ENCODE results near the gene DDX56. TPM values are rescaled to one million over a fixed set of nuclear protein-coding genes. Genes with fewer than 3 reads are reported as not detected.

DDX56 gene
- polyA plus RNA-seq, 2 donors: 50.1 to 84.0 TPM

- no peaks in the 10 kb centered on the region for H3K27me3 ChIP-seq (ENCODE audit: control insufficient read depth in 1 of 2, insufficient read depth in 2 of 2, low read length in 2 of 2)
- no peak overlapping the region for H3K27ac ChIP-seq (ENCODE audit: low read depth in 2 of 2, low read length in 1 of 2)
- WGBS, 2 donors: 78 to 86% methylated on average over 3 of the region's 3 CpGs
- no peaks in the 10 kb centered on the region for H3K9me3 ChIP-seq (ENCODE audit: control insufficient read depth in 2 of 2, insufficient read depth in 1 of 2, low read depth in 1 of 2, low read length in 1 of 2)
- peaks cover 0 to 5% of the 10 kb centered on the region in 2 donors for H3K4me1 ChIP-seq (ENCODE audit: control insufficient read depth in 2 of 2, insufficient read depth in 2 of 2, low read length in 1 of 2)
- H3K36me3 ChIP-seq (ENCODE audit: control insufficient read depth in 2 of 2, insufficient read depth in 2 of 2, low read length in 1 of 2): no peaks in the 10 kb centered on the region
- H3K4me3 ChIP-seq (ENCODE audit: low read depth in 1 of 2, low read length in 2 of 2): no peak overlapping the region
These were observed 24.8 kb downstream of the DDX56 start for GRCh38 chr7:44548893-44549292.

- Histone ChIP-seq H3K27ac (ENCODE audit: low read depth in 2 of 2, low read length in 1 of 2) (no peak overlapping the region), H3K4me1 (ENCODE audit: control insufficient read depth in 2 of 2, insufficient read depth in 2 of 2, low read length in 1 of 2) (peaks cover 0 to 10% of the 10 kb centered on the region in 2 donors), H3K36me3 (ENCODE audit: control insufficient read depth in 2 of 2, insufficient read depth in 2 of 2, low read length in 1 of 2) (no peaks in the 10 kb centered on the region), H3K4me3 (ENCODE audit: low read depth in 1 of 2, low read length in 2 of 2) (no peak overlapping the region), H3K27me3 (ENCODE audit: control insufficient read depth in 1 of 2, insufficient read depth in 2 of 2, low read length in 2 of 2) (no peaks in the 10 kb centered on the region), H3K9me3 (ENCODE audit: control insufficient read depth in 2 of 2, insufficient read depth in 1 of 2, low read depth in 1 of 2, low read length in 1 of 2) (no peaks in the 10 kb centered on the region)
- WGBS, 2 donors: 28 to 31% methylated on average over 6 of the region's 6 CpGs
These were observed 26.0 kb downstream of the DDX56 start for GRCh38 chr7:44547536-44548231.

- WGBS, 2 donors: 86 to 92% methylated on average over 6 of the region's 6 CpGs
- Histone ChIP-seq H3K27ac (ENCODE audit: low read depth in 2 of 2, low read length in 1 of 2) (peak overlapping the region in 1 of 2 donors; percentile 83), H3K4me1 (ENCODE audit: control insufficient read depth in 2 of 2, insufficient read depth in 2 of 2, low read length in 1 of 2) (peaks cover 0 to 25% of the 10 kb centered on the region in 2 donors), H3K4me3 (ENCODE audit: low read depth in 1 of 2, low read length in 2 of 2) (no peak overlapping the region), H3K36me3 (ENCODE audit: control insufficient read depth in 2 of 2, insufficient read depth in 2 of 2, low read length in 1 of 2) (no peaks in the 10 kb centered on the region), H3K27me3 (ENCODE audit: control insufficient read depth in 1 of 2, insufficient read depth in 2 of 2, low read length in 2 of 2) (no peaks in the 10 kb centered on the region), H3K9me3 (ENCODE audit: control insufficient read depth in 2 of 2, insufficient read depth in 1 of 2, low read depth in 1 of 2, low read length in 1 of 2) (peaks cover 0 to 2% of the 10 kb centered on the region in 2 donors)
These were observed 31.7 kb downstream of the DDX56 start for GRCh38 chr7:44541876-44542610.

GRCh38 chr7:44541028-44541869 lies 32.5 kb downstream of the DDX56 start, which contains the start of gene NPC1L1:
Gene NPC1L1 (minus strand): TSS chr7:44541330. CDS start chr7:44541259, 71 bp downstream.
- no peak within 1 kb of the TSS for H3K27ac ChIP-seq (ENCODE audit: low read depth in 2 of 2, low read length in 1 of 2)
- peaks cover 0 to 25% of the 10 kb centered on the region in 2 donors for H3K4me1 ChIP-seq (ENCODE audit: control insufficient read depth in 2 of 2, insufficient read depth in 2 of 2, low read length in 1 of 2)
- H3K9me3 ChIP-seq (ENCODE audit: control insufficient read depth in 2 of 2, insufficient read depth in 1 of 2, low read depth in 1 of 2, low read length in 1 of 2): peaks cover 0 to 2% of the 10 kb centered on the region in 2 donors
- no peaks in the 10 kb centered on the region for H3K36me3 ChIP-seq (ENCODE audit: control insufficient read depth in 2 of 2, insufficient read depth in 2 of 2, low read length in 1 of 2)
- WGBS, 2 donors: 80 to 87% methylated on average over 20 of the region's 20 CpGs
- H3K4me3 ChIP-seq (ENCODE audit: low read depth in 1 of 2, low read length in 2 of 2): no peak within 1 kb of the TSS
- no peaks in the 10 kb centered on the region for H3K27me3 ChIP-seq (ENCODE audit: control insufficient read depth in 1 of 2, insufficient read depth in 2 of 2, low read length in 2 of 2)

GRCh38 chr7:44540592-44541027 lies 33.1 kb downstream of the DDX56 start:
- Histone ChIP-seq H3K27ac (ENCODE audit: low read depth in 2 of 2, low read length in 1 of 2) (no peak overlapping the region), H3K27me3 (ENCODE audit: control insufficient read depth in 1 of 2, insufficient read depth in 2 of 2, low read length in 2 of 2) (no peaks in the 10 kb centered on the region), H3K9me3 (ENCODE audit: control insufficient read depth in 2 of 2, insufficient read depth in 1 of 2, low read depth in 1 of 2, low read length in 1 of 2) (peaks cover 0 to 2% of the 10 kb centered on the region in 2 donors), H3K36me3 (ENCODE audit: control insufficient read depth in 2 of 2, insufficient read depth in 2 of 2, low read length in 1 of 2) (no peaks in the 10 kb centered on the region), H3K4me1 (ENCODE audit: control insufficient read depth in 2 of 2, insufficient read depth in 2 of 2, low read length in 1 of 2) (peaks cover 0 to 25% of the 10 kb centered on the region in 2 donors), H3K4me3 (ENCODE audit: low read depth in 1 of 2, low read length in 2 of 2) (no peak overlapping the region)
- WGBS, 2 donors: 80 to 92% methylated on average over 5 of the region's 5 CpGs

- H3K9me3 ChIP-seq (ENCODE audit: control insufficient read depth in 2 of 2, insufficient read depth in 1 of 2, low read depth in 1 of 2, low read length in 1 of 2): peaks cover 0 to 2% of the 10 kb centered on the region in 2 donors
- H3K4me3 ChIP-seq (ENCODE audit: low read depth in 1 of 2, low read length in 2 of 2): no peak overlapping the region
- no peaks in the 10 kb centered on the region for H3K27me3 ChIP-seq (ENCODE audit: control insufficient read depth in 1 of 2, insufficient read depth in 2 of 2, low read length in 2 of 2)
- H3K27ac ChIP-seq (ENCODE audit: low read depth in 2 of 2, low read length in 1 of 2): no peak overlapping the region
- H3K4me1 ChIP-seq (ENCODE audit: control insufficient read depth in 2 of 2, insufficient read depth in 2 of 2, low read length in 1 of 2): peaks cover 0 to 23% of the 10 kb centered on the region in 2 donors
- H3K36me3 ChIP-seq (ENCODE audit: control insufficient read depth in 2 of 2, insufficient read depth in 2 of 2, low read length in 1 of 2): no peaks in the 10 kb centered on the region
- 89 to 91% methylated on average over 27 of the region's 27 CpGs for WGBS, 2 donors
These were observed 33.8 kb downstream of the DDX56 start for GRCh38 chr7:44539669-44540506.

GRCh38 chr7:44538798-44539668 lies 34.7 kb downstream of the DDX56 start:
- no peak overlapping the region for H3K27ac ChIP-seq (ENCODE audit: low read depth in 2 of 2, low read length in 1 of 2)
- peaks cover 0 to 19% of the 10 kb centered on the region in 2 donors for H3K4me1 ChIP-seq (ENCODE audit: control insufficient read depth in 2 of 2, insufficient read depth in 2 of 2, low read length in 1 of 2)
- H3K9me3 ChIP-seq (ENCODE audit: control insufficient read depth in 2 of 2, insufficient read depth in 1 of 2, low read depth in 1 of 2, low read length in 1 of 2): peaks cover 0 to 2% of the 10 kb centered on the region in 2 donors
- WGBS, 2 donors: 91 to 92% methylated on average over 32 of the region's 32 CpGs
- H3K36me3 ChIP-seq (ENCODE audit: control insufficient read depth in 2 of 2, insufficient read depth in 2 of 2, low read length in 1 of 2): no peaks in the 10 kb centered on the region
- no peaks in the 10 kb centered on the region for H3K27me3 ChIP-seq (ENCODE audit: control insufficient read depth in 1 of 2, insufficient read depth in 2 of 2, low read length in 2 of 2)
- H3K4me3 ChIP-seq (ENCODE audit: low read depth in 1 of 2, low read length in 2 of 2): no peak overlapping the region

- no peaks in the 10 kb centered on the region for H3K27me3 ChIP-seq (ENCODE audit: control insufficient read depth in 1 of 2, insufficient read depth in 2 of 2, low read length in 2 of 2)
- H3K27ac ChIP-seq (ENCODE audit: low read depth in 2 of 2, low read length in 1 of 2): no peak overlapping the region
- H3K36me3 ChIP-seq (ENCODE audit: control insufficient read depth in 2 of 2, insufficient read depth in 2 of 2, low read length in 1 of 2): no peaks in the 10 kb centered on the region
- H3K4me1 ChIP-seq (ENCODE audit: control insufficient read depth in 2 of 2, insufficient read depth in 2 of 2, low read length in 1 of 2): peaks cover 0 to 19% of the 10 kb centered on the region in 2 donors
- peaks cover 0 to 2% of the 10 kb centered on the region in 2 donors for H3K9me3 ChIP-seq (ENCODE audit: control insufficient read depth in 2 of 2, insufficient read depth in 1 of 2, low read depth in 1 of 2, low read length in 1 of 2)
- WGBS, 2 donors: 77 to 87% methylated on average over 17 of the region's 17 CpGs
- H3K4me3 ChIP-seq (ENCODE audit: low read depth in 1 of 2, low read length in 2 of 2): no peak overlapping the region
These were observed 35.5 kb downstream of the DDX56 start for GRCh38 chr7:44538093-44538797.
